HepG2 (cell line): ENCODE measurements around the gene TECTB. TPM values are rescaled to one million over a fixed set of nuclear protein-coding genes. Genes with fewer than 3 reads are reported as not detected.

Experiments
- CBFB ChIP-seq: sonication (generic); formaldehyde crosslinking; IDR thresholded peaks from 2 replicates; pipeline ENCODE4 v1.4.0; 2020; ENCODE audit warnings: missing genetic modification reagents
- FOXK1 ChIP-seq: sonication (generic); formaldehyde crosslinking; IDR thresholded peaks from 2 replicates; pipeline ENCODE4 v1.4.0; 2020; ENCODE audit warnings: low read depth, missing genetic modification reagents, borderline replicate concordance
- GATAD1 ChIP-seq: IDR thresholded peaks from 2 replicates; pipeline ENCODE4 v1.6.1; 2016; ENCODE audit warnings: missing genetic modification reagents, missing compliant biosample characterization
- HDAC1 ChIP-seq: sonication (generic); formaldehyde crosslinking; IDR thresholded peaks from 2 replicates; pipeline ENCODE4 v1.5.1; 2020; ENCODE audit warnings: mild to moderate bottlenecking, missing genetic modification reagents
- HIVEP1 ChIP-seq: sonication (generic); formaldehyde crosslinking; IDR thresholded peaks from 2 replicates; pipeline ENCODE4 v1.4.0; 2020; ENCODE audit warnings: mild to moderate bottlenecking, missing genetic modification reagents
- HMG20B ChIP-seq: conservative IDR thresholded peaks from 2 replicates; pipeline ENCODE4 v1.6.1; 2016; ENCODE audit warnings: missing genetic modification reagents, missing compliant biosample characterization
- HNRNPLL ChIP-seq: fragments of 200-400 bp; formaldehyde crosslinking; IDR thresholded peaks from 2 replicates; pipeline ENCODE4 v1.6.1; 2017; ENCODE audit warnings: mild to moderate bottlenecking, low read depth, low read length; ENCODE audit not compliant: poor library complexity, severe bottlenecking
- HOXA3 ChIP-seq: sonication (generic); formaldehyde crosslinking; IDR thresholded peaks from 2 replicates; pipeline ENCODE4 v1.5.0; 2020; ENCODE audit warnings: missing genetic modification reagents
- HOXA5 ChIP-seq: sonication (generic); formaldehyde crosslinking; IDR thresholded peaks from 2 replicates; pipeline ENCODE4 v1.4.0; 2020; ENCODE audit warnings: missing genetic modification reagents
- IKZF4 ChIP-seq: sonication (generic); formaldehyde crosslinking; IDR thresholded peaks from 2 replicates; pipeline ENCODE4 v1.5.1; 2020; ENCODE audit warnings: borderline replicate concordance, mild to moderate bottlenecking, low read depth, missing genetic modification reagents; ENCODE audit errors: not compliant biosample characterization
- JUN ChIP-seq: sonication (generic); formaldehyde crosslinking; IDR thresholded peaks from 2 replicates; pipeline ENCODE4 v1.4.0; 2020; ENCODE audit warnings: mild to moderate bottlenecking, missing genetic modification reagents
- NCOA1 ChIP-seq: sonication (generic); formaldehyde crosslinking; IDR thresholded peaks from 2 replicates; pipeline ENCODE4 v1.9.0; 2021; ENCODE audit warnings: missing genetic modification reagents
- NFYB ChIP-seq: sonication (generic); formaldehyde crosslinking; IDR thresholded peaks from 2 replicates; pipeline ENCODE4 v1.4.0; 2020; ENCODE audit warnings: missing genetic modification reagents
- POLR2A ChIP-seq, 2 experiments: IDR thresholded peaks; 2 replicates each; pipeline ENCODE4 v1.6.1; 2011; ENCODE audit warnings: low read depth in 2 of 2, low read length in 2 of 2, mild to moderate bottlenecking in 1 of 2, moderate library complexity in 1 of 2; ENCODE audit not compliant: insufficient read depth in 1 of 2
- RBM39 ChIP-seq: fragments of 200-400 bp; formaldehyde crosslinking; IDR thresholded peaks from one replicate; pipeline ENCODE4 v1.6.1; 2018; ENCODE audit warnings: antibody characterized with exemption, mild to moderate bottlenecking, low read depth, low read length; ENCODE audit not compliant: poor library complexity, severe bottlenecking
- SKI ChIP-seq: fragments of 450-650 bp; IDR thresholded peaks from one replicate; pipeline ENCODE4 v1.6.1; 2018; ENCODE audit warnings: mild to moderate bottlenecking; ENCODE audit not compliant: partially characterized antibody
- TOE1 ChIP-seq: sonication (generic); formaldehyde crosslinking; IDR thresholded peaks from 2 replicates; pipeline ENCODE4 v1.4.0; 2020; ENCODE audit warnings: mild to moderate bottlenecking, missing genetic modification reagents
- U2AF2 ChIP-seq: fragments of 200-400 bp; formaldehyde crosslinking; IDR thresholded peaks from 2 replicates; pipeline ENCODE4 v1.6.1; 2017; ENCODE audit warnings: low read depth, mild to moderate bottlenecking, low read length
- ZNF33B ChIP-seq: sonication (generic); formaldehyde crosslinking; IDR thresholded peaks from 2 replicates; pipeline ENCODE4 v1.5.1; 2020; ENCODE audit warnings: mild to moderate bottlenecking, missing genetic modification reagents
- ZNF441 ChIP-seq: sonication (generic); formaldehyde crosslinking; IDR thresholded peaks from 2 replicates; pipeline ENCODE4 v1.7.0; 2021; ENCODE audit warnings: missing genetic modification reagents, borderline replicate concordance
- ZNF724P ChIP-seq: sonication (generic); formaldehyde crosslinking; IDR thresholded peaks from 2 replicates; pipeline ENCODE4 v1.8.0; 2022; ENCODE audit warnings: missing genetic modification reagents, borderline replicate concordance
- ZNF747 ChIP-seq: sonication (generic); formaldehyde crosslinking; IDR thresholded peaks from 2 replicates; pipeline ENCODE4 v1.8.1; 2023; ENCODE audit warnings: missing genetic modification reagents, mild to moderate bottlenecking, borderline replicate concordance
- polyA plus RNA-seq, 8 experiments: library from polyadenylated mRNA; depleted of rRNA in 3 of 8; stranded (reverse) in 7 of 8; unstranded in 1 of 8; fragments of >200 nt; fragmentation: Illumina TruSeq in 4 of 8; extraction: Trizol in 4 of 8; gene quantifications; 2 replicates each; pipeline versions ENCODE4 v1.2.1 to v1.2.3, GENCODE V29; 2011 to 2016; ENCODE audit warnings: low read depth in 4 of 8, missing spikeins in 1 of 8, mixed read lengths in 1 of 8; ENCODE audit not compliant: insufficient read depth in 1 of 8
- total RNA-seq, 5 experiments: library from RNA; depleted of rRNA; stranded (reverse); fragments of >200 nt; fragmentation: Illumina TruSeq; extraction: Trizol; gene quantifications; 2 replicates each; pipeline ENCODE4 v1.2.3, GENCODE V29; 2016; ENCODE audit warnings: low read depth in 1 of 5
- TF ChIP-seq, protein P1 (sequence below): sonication (generic); formaldehyde crosslinking; IDR thresholded peaks from 2 replicates; pipeline ENCODE4 v1.5.0; 2020; ENCODE audit warnings: missing genetic modification reagents
- TF ChIP-seq, protein P2 (sequence below): sonication (generic); formaldehyde crosslinking; IDR thresholded peaks from 2 replicates; pipeline ENCODE4 v1.4.0; 2020; ENCODE audit warnings: missing genetic modification reagents
- TF ChIP-seq, protein P3 (sequence below): sonication (generic); formaldehyde crosslinking; IDR thresholded peaks from 2 replicates; pipeline ENCODE4 v1.4.0; 2020; ENCODE audit warnings: mild to moderate bottlenecking, missing genetic modification reagents
- TF ChIP-seq, protein P4 (sequence below): sonication (generic); formaldehyde crosslinking; IDR thresholded peaks from 2 replicates; pipeline ENCODE4 v1.4.0; 2020; ENCODE audit warnings: mild to moderate bottlenecking, missing genetic modification reagents

Gene TECTB
- total and polyA plus RNA-seq, 2 of the 13 experiments (the other 11 are each of a cell fraction or from before 2014, with no cell fraction given), result 0.78 to 1.8 TPM

DNA sequence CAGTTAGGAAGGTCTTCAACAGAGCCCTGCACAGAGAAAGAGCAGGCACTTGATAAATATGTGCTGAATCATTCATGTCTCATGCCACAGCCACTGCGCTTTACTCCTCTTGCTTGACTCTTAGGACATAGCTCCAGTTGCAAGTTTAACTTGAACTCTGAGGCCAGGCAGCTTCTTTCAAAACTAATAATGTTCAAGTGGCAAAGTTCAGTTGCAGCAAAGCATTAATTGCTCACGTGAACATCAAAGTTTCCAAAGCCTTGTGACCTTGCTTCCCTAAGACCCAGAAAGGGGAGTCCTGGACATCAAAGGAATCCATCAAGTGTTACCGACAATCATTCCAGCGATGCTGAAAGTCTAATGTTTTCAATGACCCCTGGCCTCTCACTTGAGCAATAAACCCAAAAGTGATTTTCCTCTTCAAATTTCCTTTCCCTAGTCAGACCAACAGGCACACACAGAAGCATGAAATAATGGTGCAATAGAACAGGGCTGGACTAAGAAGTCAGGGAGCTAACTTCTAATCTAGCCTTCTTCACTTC is 21.8 kb upstream of the TECTB start (continued):
- peak; percentile 96; the same call in 1 of the 2 replicates for TF ChIP-seq FOXK1 (CRISPR knock-in tag)
- TF ChIP-seq, protein P1, sequence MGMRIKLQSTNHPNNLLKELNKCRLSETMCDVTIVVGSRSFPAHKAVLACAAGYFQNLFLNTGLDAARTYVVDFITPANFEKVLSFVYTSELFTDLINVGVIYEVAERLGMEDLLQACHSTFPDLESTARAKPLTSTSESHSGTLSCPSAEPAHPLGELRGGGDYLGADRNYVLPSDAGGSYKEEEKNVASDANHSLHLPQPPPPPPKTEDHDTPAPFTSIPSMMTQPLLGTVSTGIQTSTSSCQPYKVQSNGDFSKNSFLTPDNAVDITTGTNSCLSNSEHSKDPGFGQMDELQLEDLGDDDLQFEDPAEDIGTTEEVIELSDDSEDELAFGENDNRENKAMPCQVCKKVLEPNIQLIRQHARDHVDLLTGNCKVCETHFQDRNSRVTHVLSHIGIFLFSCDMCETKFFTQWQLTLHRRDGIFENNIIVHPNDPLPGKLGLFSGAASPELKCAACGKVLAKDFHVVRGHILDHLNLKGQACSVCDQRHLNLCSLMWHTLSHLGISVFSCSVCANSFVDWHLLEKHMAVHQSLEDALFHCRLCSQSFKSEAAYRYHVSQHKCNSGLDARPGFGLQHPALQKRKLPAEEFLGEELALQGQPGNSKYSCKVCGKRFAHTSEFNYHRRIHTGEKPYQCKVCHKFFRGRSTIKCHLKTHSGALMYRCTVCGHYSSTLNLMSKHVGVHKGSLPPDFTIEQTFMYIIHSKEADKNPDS (CRISPR knock-in tag), result peak; percentile 87
- TF ChIP-seq, protein P2, sequence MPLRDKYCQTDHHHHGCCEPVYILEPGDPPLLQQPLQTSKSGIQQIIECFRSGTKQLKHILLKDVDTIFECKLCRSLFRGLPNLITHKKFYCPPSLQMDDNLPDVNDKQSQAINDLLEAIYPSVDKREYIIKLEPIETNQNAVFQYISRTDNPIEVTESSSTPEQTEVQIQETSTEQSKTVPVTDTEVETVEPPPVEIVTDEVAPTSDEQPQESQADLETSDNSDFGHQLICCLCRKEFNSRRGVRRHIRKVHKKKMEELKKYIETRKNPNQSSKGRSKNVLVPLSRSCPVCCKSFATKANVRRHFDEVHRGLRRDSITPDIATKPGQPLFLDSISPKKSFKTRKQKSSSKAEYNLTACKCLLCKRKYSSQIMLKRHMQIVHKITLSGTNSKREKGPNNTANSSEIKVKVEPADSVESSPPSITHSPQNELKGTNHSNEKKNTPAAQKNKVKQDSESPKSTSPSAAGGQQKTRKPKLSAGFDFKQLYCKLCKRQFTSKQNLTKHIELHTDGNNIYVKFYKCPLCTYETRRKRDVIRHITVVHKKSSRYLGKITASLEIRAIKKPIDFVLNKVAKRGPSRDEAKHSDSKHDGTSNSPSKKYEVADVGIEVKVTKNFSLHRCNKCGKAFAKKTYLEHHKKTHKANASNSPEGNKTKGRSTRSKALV, result peak; percentile 50; the same call in 1 of the 2 replicates
- TF ChIP-seq JUN (CRISPR knock-in tag), result peak; percentile 81
- TF ChIP-seq, protein P3, sequence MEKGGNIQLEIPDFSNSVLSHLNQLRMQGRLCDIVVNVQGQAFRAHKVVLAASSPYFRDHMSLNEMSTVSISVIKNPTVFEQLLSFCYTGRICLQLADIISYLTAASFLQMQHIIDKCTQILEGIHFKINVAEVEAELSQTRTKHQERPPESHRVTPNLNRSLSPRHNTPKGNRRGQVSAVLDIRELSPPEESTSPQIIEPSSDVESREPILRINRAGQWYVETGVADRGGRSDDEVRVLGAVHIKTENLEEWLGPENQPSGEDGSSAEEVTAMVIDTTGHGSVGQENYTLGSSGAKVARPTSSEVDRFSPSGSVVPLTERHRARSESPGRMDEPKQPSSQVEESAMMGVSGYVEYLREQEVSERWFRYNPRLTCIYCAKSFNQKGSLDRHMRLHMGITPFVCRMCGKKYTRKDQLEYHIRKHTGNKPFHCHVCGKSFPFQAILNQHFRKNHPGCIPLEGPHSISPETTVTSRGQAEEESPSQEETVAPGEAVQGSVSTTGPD (CRISPR knock-in tag), result no peak
- no peak for TF ChIP-seq IKZF4 (CRISPR knock-in tag)
- no peak for TF ChIP-seq RBM39
- TF ChIP-seq CBFB (CRISPR knock-in tag), result peak; percentile 95
- TF ChIP-seq ZNF747 (CRISPR knock-in tag), result peak; percentile 69; the same call in 1 of the 2 replicates
- TF ChIP-seq POLR2A (IDR thresholded peaks at IDR 0.05; ENCODE audit: insufficient read depth in 1 of 2, low read depth in 2 of 2, low read length in 2 of 2), result peak in 1 of 2 experiments; percentile 57; a peak in 1 of 4 replicates
- peak; percentile 96 for TF ChIP-seq HOXA3 (CRISPR knock-in tag)
- peak; percentile 58; the same call in 1 of the 2 replicates for TF ChIP-seq ZNF441 (CRISPR knock-in tag)
- peak; percentile 83; the same call in 1 of the 2 replicates for TF ChIP-seq ZNF724P
- peak; percentile 75; the same call in 1 of the 2 replicates for TF ChIP-seq TOE1 (CRISPR knock-in tag)
- TF ChIP-seq NCOA1 (CRISPR knock-in tag), result peak; percentile 100
- peak; percentile 96 for TF ChIP-seq HDAC1 (CRISPR knock-in tag)
- TF ChIP-seq, protein P4, sequence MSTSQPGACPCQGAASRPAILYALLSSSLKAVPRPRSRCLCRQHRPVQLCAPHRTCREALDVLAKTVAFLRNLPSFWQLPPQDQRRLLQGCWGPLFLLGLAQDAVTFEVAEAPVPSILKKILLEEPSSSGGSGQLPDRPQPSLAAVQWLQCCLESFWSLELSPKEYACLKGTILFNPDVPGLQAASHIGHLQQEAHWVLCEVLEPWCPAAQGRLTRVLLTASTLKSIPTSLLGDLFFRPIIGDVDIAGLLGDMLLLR (CRISPR knock-in tag), result no peak
- no peak for TF ChIP-seq U2AF2
- TF ChIP-seq SKI, result peak; percentile 93
- peak; percentile 96 for TF ChIP-seq HOXA5
- TF ChIP-seq HIVEP1 (CRISPR knock-in tag), result peak; percentile 87; the same call in 1 of the 2 replicates
- TF ChIP-seq HMG20B (CRISPR knock-in tag), result peak; percentile 95
- no peak for TF ChIP-seq ZNF33B (CRISPR knock-in tag)
- TF ChIP-seq GATAD1, result peak; percentile 74
- no peak for TF ChIP-seq HNRNPLL
- peak; percentile 32 for TF ChIP-seq NFYB (CRISPR knock-in tag)
